ENCODE data around the gene SERPINA12.
"Not testable (repeated sequence)": the region's sequence is repeated elsewhere in the genome, so short reads cannot be mapped to it uniquely, and the experiment has no call there.

Gene SERPINA12

GRCh38 chr14:94538070-94538740, 28.9 kb upstream of the SERPINA12 start:
- DNase-seq (ENCODE audit: low read depth): no peak

- DNase-seq (ENCODE audit: low read depth): no peak
These were observed 27.6 kb upstream of the SERPINA12 start for GRCh38 chr14:94536836-94537235.

GRCh38 chr14:94535506-94535905, 26.2 kb upstream of the SERPINA12 start:
- DNase-seq (ENCODE audit: low read depth): no peak

- no peak for DNase-seq (ENCODE audit: low read depth)
These were observed 23.2 kb upstream of the SERPINA12 start for GRCh38 chr14:94532447-94532846.

- DNase-seq (ENCODE audit: low read depth): no peak
These were observed 21.9 kb upstream of the SERPINA12 start for GRCh38 chr14:94531187-94531586.

- DNase-seq (ENCODE audit: low read depth): no peak
These were observed 14.8 kb upstream of the SERPINA12 start for GRCh38 chr14:94524093-94524492.

- DNase-seq (ENCODE audit: low read depth): no peak
These were observed 14.0 kb upstream of the SERPINA12 start for GRCh38 chr14:94523265-94523664.

GRCh38 chr14:94522115-94522724, 13.0 kb upstream of the SERPINA12 start:
- no peak for DNase-seq (ENCODE audit: low read depth)

- no peak for DNase-seq (ENCODE audit: low read depth)
These were observed 12.3 kb upstream of the SERPINA12 start for GRCh38 chr14:94521375-94522114.

- no peak for DNase-seq (ENCODE audit: low read depth)
These were observed 8.5 kb upstream of the SERPINA12 start for GRCh38 chr14:94517641-94518257.

- no peak for DNase-seq (ENCODE audit: low read depth)
These were observed 8.0 kb upstream of the SERPINA12 start for GRCh38 chr14:94517248-94517640.

GRCh38 chr14:94515856-94516255, 6.6 kb upstream of the SERPINA12 start:
- no peak for DNase-seq (ENCODE audit: low read depth)

GRCh38 chr14:94515426-94515825, 6.2 kb upstream of the SERPINA12 start:
- no peak for DNase-seq (ENCODE audit: low read depth)

GRCh38 chr14:94514351-94514750, 5.1 kb upstream of the SERPINA12 start:
- DNase-seq (ENCODE audit: low read depth): no peak

- not testable (repeated sequence) for DNase-seq (ENCODE audit: low read depth)
These were observed 1.2 kb upstream of the SERPINA12 start for GRCh38 chr14:94510481-94510880.

GRCh38 chr14:94505641-94506040, 3.6 kb downstream of the SERPINA12 start:
- DNase-seq (ENCODE audit: low read depth): no peak

- no peak for DNase-seq (ENCODE audit: low read depth)
These were observed 4.1 kb downstream of the SERPINA12 start for GRCh38 chr14:94505206-94505605.

- DNase-seq (ENCODE audit: low read depth): no peak
These were observed 7.4 kb downstream of the SERPINA12 start for GRCh38 chr14:94501588-94502516.

GRCh38 chr14:94500264-94500663, 9.0 kb downstream of the SERPINA12 start:
- DNase-seq (ENCODE audit: low read depth): no peak

- DNase-seq (ENCODE audit: low read depth): no peak
These were observed 9.6 kb downstream of the SERPINA12 start for GRCh38 chr14:94499673-94500072.

GRCh38 chr14:94498215-94498614, 11.1 kb downstream of the SERPINA12 start:
- DNase-seq (ENCODE audit: low read depth): no peak

- DNase-seq (ENCODE audit: low read depth): no peak
These were observed 15.2 kb downstream of the SERPINA12 start for GRCh38 chr14:94494085-94494484.
